ENCODE results near the gene SCGB3A2. TPM values are rescaled to one million over a fixed set of nuclear protein-coding genes. Genes with fewer than 3 reads are reported as not detected.

The SCGB3A2 gene
- polyA plus RNA-seq, 1 of the 3 experiments (the other 2 are of a cell fraction): not detected

DNA sequence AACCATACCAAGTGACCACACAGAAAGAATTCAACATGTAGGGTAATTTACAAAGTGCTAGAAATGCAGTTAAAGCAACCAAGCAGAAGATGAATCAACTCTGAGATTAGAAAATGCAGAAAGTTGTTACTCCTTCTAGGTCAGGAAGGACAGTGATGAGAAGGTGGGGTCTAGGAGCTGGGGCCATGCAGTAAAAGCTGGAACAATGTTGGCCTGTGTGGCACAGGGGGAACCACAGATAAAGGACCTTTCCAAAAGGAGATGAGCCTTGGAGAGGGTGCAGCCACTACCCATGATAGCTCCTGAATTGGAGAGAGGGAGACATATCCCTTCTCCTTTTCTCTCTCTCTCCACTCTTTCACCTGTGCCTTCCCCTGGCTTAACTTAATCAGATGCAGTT lies 2.4 kb upstream of the SCGB3A2 start:
- Histone ChIP-seq H3K4me1 (ENCODE audit: control insufficient read depth in 1 of 2, insufficient read depth in 2 of 2, low read depth in 1 of 2, low read length in 1 of 2) (no peaks in the 10 kb centered on the region), H3K36me3 (replicated peaks in 1 of 2; ENCODE audit: control insufficient read depth in 1 of 2, insufficient read depth in 2 of 2, low read length in 1 of 2) (no peaks in the 10 kb centered on the region), H2AFZ (ENCODE audit: low read depth) (no peak overlapping the region), H4K20me1 (ENCODE audit: insufficient read depth) (no peaks in the 10 kb centered on the region), H3K4me2 (no peak overlapping the region), H3K4me3 (ENCODE audit: low read depth in 2 of 2, low read length in 1 of 2) (no peak overlapping the region), H3K79me2 (ENCODE audit: insufficient read depth) (no peaks in the 10 kb centered on the region), H3K9me3 (no peaks in the 10 kb centered on the region), H3K9me2 (no peaks in the 10 kb centered on the region), H3K27me3 (ENCODE audit: insufficient read depth) (no peaks in the 10 kb centered on the region), H3F3A (replicated peaks; ENCODE audit: insufficient read depth) (no peaks in the 10 kb centered on the region), H3K27ac (ENCODE audit: low read depth in 2 of 2, low read length in 1 of 2) (no peak overlapping the region), H3K9ac (no peak overlapping the region)
- DNase-seq: no peak
- ChIA-PET POLR2A (no interaction called here), CTCF (interaction anchor here (0.7 to 0.9 kb wide), 2 partner anchors 11 to 25 kb away, joined by 3 read pairs; no protein-coding TSS in a partner anchor)
- TF ChIP-seq, protein P1, sequence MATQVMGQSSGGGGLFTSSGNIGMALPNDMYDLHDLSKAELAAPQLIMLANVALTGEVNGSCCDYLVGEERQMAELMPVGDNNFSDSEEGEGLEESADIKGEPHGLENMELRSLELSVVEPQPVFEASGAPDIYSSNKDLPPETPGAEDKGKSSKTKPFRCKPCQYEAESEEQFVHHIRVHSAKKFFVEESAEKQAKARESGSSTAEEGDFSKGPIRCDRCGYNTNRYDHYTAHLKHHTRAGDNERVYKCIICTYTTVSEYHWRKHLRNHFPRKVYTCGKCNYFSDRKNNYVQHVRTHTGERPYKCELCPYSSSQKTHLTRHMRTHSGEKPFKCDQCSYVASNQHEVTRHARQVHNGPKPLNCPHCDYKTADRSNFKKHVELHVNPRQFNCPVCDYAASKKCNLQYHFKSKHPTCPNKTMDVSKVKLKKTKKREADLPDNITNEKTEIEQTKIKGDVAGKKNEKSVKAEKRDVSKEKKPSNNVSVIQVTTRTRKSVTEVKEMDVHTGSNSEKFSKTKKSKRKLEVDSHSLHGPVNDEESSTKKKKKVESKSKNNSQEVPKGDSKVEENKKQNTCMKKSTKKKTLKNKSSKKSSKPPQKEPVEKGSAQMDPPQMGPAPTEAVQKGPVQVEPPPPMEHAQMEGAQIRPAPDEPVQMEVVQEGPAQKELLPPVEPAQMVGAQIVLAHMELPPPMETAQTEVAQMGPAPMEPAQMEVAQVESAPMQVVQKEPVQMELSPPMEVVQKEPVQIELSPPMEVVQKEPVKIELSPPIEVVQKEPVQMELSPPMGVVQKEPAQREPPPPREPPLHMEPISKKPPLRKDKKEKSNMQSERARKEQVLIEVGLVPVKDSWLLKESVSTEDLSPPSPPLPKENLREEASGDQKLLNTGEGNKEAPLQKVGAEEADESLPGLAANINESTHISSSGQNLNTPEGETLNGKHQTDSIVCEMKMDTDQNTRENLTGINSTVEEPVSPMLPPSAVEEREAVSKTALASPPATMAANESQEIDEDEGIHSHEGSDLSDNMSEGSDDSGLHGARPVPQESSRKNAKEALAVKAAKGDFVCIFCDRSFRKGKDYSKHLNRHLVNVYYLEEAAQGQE (IDR thresholded peaks at IDR 0.05; ENCODE audit: low read depth, low read length): no peak
- TF ChIP-seq TEAD4 (IDR thresholded peaks at IDR 0.05; ENCODE audit: borderline replicate concordance, insufficient read depth) (no peak), JUND (IDR thresholded peaks at IDR 0.05) (no peak)
- TF ChIP-seq, protein P2, sequence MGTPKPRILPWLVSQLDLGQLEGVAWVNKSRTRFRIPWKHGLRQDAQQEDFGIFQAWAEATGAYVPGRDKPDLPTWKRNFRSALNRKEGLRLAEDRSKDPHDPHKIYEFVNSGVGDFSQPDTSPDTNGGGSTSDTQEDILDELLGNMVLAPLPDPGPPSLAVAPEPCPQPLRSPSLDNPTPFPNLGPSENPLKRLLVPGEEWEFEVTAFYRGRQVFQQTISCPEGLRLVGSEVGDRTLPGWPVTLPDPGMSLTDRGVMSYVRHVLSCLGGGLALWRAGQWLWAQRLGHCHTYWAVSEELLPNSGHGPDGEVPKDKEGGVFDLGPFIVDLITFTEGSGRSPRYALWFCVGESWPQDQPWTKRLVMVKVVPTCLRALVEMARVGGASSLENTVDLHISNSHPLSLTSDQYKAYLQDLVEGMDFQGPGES (IDR thresholded peaks at IDR 0.05; ENCODE audit: low read depth, low read length): no peak

DNA sequence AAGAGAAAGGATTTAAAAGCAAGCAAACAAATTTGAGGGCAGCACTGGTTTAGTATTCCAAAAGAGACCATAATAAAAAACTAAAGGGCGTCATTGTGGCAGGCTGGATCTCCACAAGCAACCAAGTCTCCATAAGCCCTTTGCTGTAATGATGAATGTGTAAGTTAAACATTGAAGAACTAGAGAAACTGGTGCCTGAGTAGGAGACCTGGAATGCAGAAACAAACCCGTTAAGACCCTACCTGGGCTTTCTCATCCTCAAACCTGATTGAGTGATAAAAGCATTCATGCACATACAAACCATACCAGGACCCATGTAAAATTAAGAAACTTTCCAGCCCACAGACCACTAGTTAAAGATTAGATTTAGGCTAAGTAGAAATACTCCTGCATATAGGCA lies 1.9 kb upstream of the SCGB3A2 start:
- no peaks in the 10 kb centered on the region for H3K9me3 ChIP-seq
- no peak overlapping the region for H3K9ac ChIP-seq
- POLR2A ChIA-PET: no interaction called here
- no peak overlapping the region for H3K4me2 ChIP-seq
- no peaks in the 10 kb centered on the region for H3K36me3 ChIP-seq (replicated peaks in 1 of 2; ENCODE audit: control insufficient read depth in 1 of 2, insufficient read depth in 2 of 2, low read length in 1 of 2)
- no peaks in the 10 kb centered on the region for H3K27me3 ChIP-seq (ENCODE audit: insufficient read depth)
- CTCF ChIA-PET: interaction anchor here (0.7 to 0.9 kb wide), 2 partner anchors 10 to 25 kb away, joined by 3 read pairs; no protein-coding TSS in a partner anchor
- no peaks in the 10 kb centered on the region for H3K9me2 ChIP-seq
- DNase-seq: no peak
- WGBS (ENCODE audit: low lambda C conversion rate): 23% methylated on average over 2 of the region's 2 CpGs
- H3K4me1 ChIP-seq (ENCODE audit: control insufficient read depth in 1 of 2, insufficient read depth in 2 of 2, low read depth in 1 of 2, low read length in 1 of 2): no peaks in the 10 kb centered on the region
- TF ChIP-seq FOXJ3 (CRISPR knock-in tag; IDR thresholded peaks at IDR 0.05): no peak
- TF ChIP-seq, protein P2 (IDR thresholded peaks at IDR 0.05; ENCODE audit: low read depth, low read length): no peak
- no peak for TF ChIP-seq SMC3 (IDR thresholded peaks at IDR 0.05; ENCODE audit: low read depth, low read length)
- TF ChIP-seq, protein P3, sequence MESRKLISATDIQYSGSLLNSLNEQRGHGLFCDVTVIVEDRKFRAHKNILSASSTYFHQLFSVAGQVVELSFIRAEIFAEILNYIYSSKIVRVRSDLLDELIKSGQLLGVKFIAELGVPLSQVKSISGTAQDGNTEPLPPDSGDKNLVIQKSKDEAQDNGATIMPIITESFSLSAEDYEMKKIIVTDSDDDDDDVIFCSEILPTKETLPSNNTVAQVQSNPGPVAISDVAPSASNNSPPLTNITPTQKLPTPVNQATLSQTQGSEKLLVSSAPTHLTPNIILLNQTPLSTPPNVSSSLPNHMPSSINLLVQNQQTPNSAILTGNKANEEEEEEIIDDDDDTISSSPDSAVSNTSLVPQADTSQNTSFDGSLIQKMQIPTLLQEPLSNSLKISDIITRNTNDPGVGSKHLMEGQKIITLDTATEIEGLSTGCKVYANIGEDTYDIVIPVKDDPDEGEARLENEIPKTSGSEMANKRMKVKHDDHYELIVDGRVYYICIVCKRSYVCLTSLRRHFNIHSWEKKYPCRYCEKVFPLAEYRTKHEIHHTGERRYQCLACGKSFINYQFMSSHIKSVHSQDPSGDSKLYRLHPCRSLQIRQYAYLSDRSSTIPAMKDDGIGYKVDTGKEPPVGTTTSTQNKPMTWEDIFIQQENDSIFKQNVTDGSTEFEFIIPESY (IDR thresholded peaks at IDR 0.05; ENCODE audit: borderline replicate concordance, low read depth): no peak
- TF ChIP-seq GATA2 (CRISPR knock-in tag; IDR thresholded peaks at IDR 0.05): no peak
- TF ChIP-seq NRF1 (IDR thresholded peaks at IDR 0.05; ENCODE audit: low read depth, low read length): no peak
- TF ChIP-seq FOSL2 (IDR thresholded peaks at IDR 0.05; ENCODE audit: borderline replicate concordance, low read depth): no peak
- TF ChIP-seq SIN3A (IDR thresholded peaks at IDR 0.05; ENCODE audit: borderline replicate concordance, low read depth, low read length): no peak
- no peak for TF ChIP-seq RXRA (IDR thresholded peaks at IDR 0.05; ENCODE audit: borderline replicate concordance, low read depth)
- TF ChIP-seq TEAD4 (IDR thresholded peaks at IDR 0.05; ENCODE audit: borderline replicate concordance, insufficient read depth): no peak
- TF ChIP-seq, protein P1 (IDR thresholded peaks at IDR 0.05; ENCODE audit: low read depth, low read length): no peak
- H3F3A ChIP-seq (replicated peaks; ENCODE audit: insufficient read depth): no peaks in the 10 kb centered on the region
- H2AFZ ChIP-seq (ENCODE audit: low read depth): no peak overlapping the region
- no peak overlapping the region for H3K27ac ChIP-seq (ENCODE audit: low read depth in 2 of 2, low read length in 1 of 2)
- H3K4me3 ChIP-seq (ENCODE audit: low read depth in 2 of 2, low read length in 1 of 2): no peak overlapping the region
- H4K20me1 ChIP-seq (ENCODE audit: insufficient read depth): no peaks in the 10 kb centered on the region
- no peaks in the 10 kb centered on the region for H3K79me2 ChIP-seq (ENCODE audit: insufficient read depth)

Measured in SK-N-SH (cell line).